HG02642 (cell line): ENCODE results near the gene RELN.
"Not testable (repeated sequence)": the region's sequence is repeated elsewhere in the genome, so short reads cannot be mapped to it uniquely, and the experiment has no call there.

Experiments used
- ATAC-seq: cut with Tn5 transposase; IDR thresholded peaks from one replicate; pipeline ENCODE4 v1.9.1; 2021; ENCODE audit warnings: mild to moderate bottlenecking; ENCODE audit not compliant: unreplicated experiment, poor library complexity

The RELN gene

GRCh38 chr7:103857435-103857834 lies 132.0 kb downstream of the RELN start:
- no peak for ATAC-seq

- ATAC-seq: no peak
Measured at GRCh38 chr7:103856929-103857328, 132.5 kb downstream of the RELN start.

- no peak for ATAC-seq
Measured at GRCh38 chr7:103855671-103856070, 133.8 kb downstream of the RELN start.

GRCh38 chr7:103854611-103855010 lies 134.8 kb downstream of the RELN start:
- ATAC-seq: no peak

- no peak for ATAC-seq
Measured at GRCh38 chr7:103851357-103851756, 138.1 kb downstream of the RELN start.

GRCh38 chr7:103843689-103844480 lies 145.6 kb downstream of the RELN start:
- no peak for ATAC-seq

GRCh38 chr7:103833401-103833800 lies 156.1 kb downstream of the RELN start:
- ATAC-seq: no peak

- ATAC-seq: no peak
Measured at GRCh38 chr7:103832438-103832837, 157.0 kb downstream of the RELN start.

- ATAC-seq: no peak
Measured at GRCh38 chr7:103824251-103824650, 165.2 kb downstream of the RELN start.

GRCh38 chr7:103823084-103823483 lies 166.4 kb downstream of the RELN start:
- no peak for ATAC-seq

- no peak for ATAC-seq
Measured at GRCh38 chr7:103821092-103821491, 168.4 kb downstream of the RELN start.

- ATAC-seq: not testable (repeated sequence)
Measured at GRCh38 chr7:103815972-103816371, 173.5 kb downstream of the RELN start.

- no peak for ATAC-seq
Measured at GRCh38 chr7:103813970-103814369, 175.5 kb downstream of the RELN start.

GRCh38 chr7:103811997-103812396 lies 177.5 kb downstream of the RELN start:
- ATAC-seq: peak; percentile 58

- ATAC-seq: no peak
Measured at GRCh38 chr7:103811290-103811689, 178.2 kb downstream of the RELN start.

- no peak for ATAC-seq
Measured at GRCh38 chr7:103810112-103810744, 179.2 kb downstream of the RELN start.

- no peak for ATAC-seq
Measured at GRCh38 chr7:103809229-103809994, 180.0 kb downstream of the RELN start.

GRCh38 chr7:103805346-103805745 lies 184.1 kb downstream of the RELN start:
- ATAC-seq: no peak

GRCh38 chr7:103803631-103804030 lies 185.8 kb downstream of the RELN start:
- no peak for ATAC-seq

GRCh38 chr7:103799298-103799697 lies 190.2 kb downstream of the RELN start:
- no peak for ATAC-seq

- ATAC-seq: no peak
Measured at GRCh38 chr7:103797647-103798307, 191.7 kb downstream of the RELN start.
